Cerebellar cortex (tissue), 1 donor: Measurements from ENCODE around the gene DCANP1.

Source experiments
- DNase-seq: peaks from one replicate; pipeline ENCODE4 v3.0.0-alpha.2; 2015; ENCODE audit warnings: low spot score

The DCANP1 gene

GRCh38 chr5:135441350-135441831 is 5.8 kb downstream of the DCANP1 start:
- no peak for DNase-seq

- DNase-seq: no peak
Observed at GRCh38 chr5:135440916-135441315, 6.2 kb downstream of the DCANP1 start.

- DNase-seq: no peak
Observed at GRCh38 chr5:135439231-135440205, 7.6 kb downstream of the DCANP1 start.

GRCh38 chr5:135438636-135439221 is 8.4 kb downstream of the DCANP1 start:
- DNase-seq: no peak

GRCh38 chr5:135437796-135438560 is 9.2 kb downstream of the DCANP1 start:
- peak; percentile 98 for DNase-seq

GRCh38 chr5:135437422-135437795 is 9.7 kb downstream of the DCANP1 start:
- no peak for DNase-seq

- no peak for DNase-seq
Observed at GRCh38 chr5:135436951-135437418, 10.2 kb downstream of the DCANP1 start.

- DNase-seq: peak; percentile 80
Observed at GRCh38 chr5:135435467-135436330, 11.4 kb downstream of the DCANP1 start.

GRCh38 chr5:135434591-135435466 is 12.3 kb downstream of the DCANP1 start:
- DNase-seq: peak; percentile 85

- peak; percentile 90 for DNase-seq
Observed at GRCh38 chr5:135433681-135434426, 13.3 kb downstream of the DCANP1 start.

- DNase-seq: no peak
Observed at GRCh38 chr5:135432113-135432512, 15.0 kb downstream of the DCANP1 start.

GRCh38 chr5:135430135-135430437 is 17.1 kb downstream of the DCANP1 start:
- no peak for DNase-seq

GRCh38 chr5:135429301-135430134 is 17.6 kb downstream of the DCANP1 start:
- DNase-seq: no peak

- no peak for DNase-seq
Observed at GRCh38 chr5:135428586-135428985, 18.6 kb downstream of the DCANP1 start.

GRCh38 chr5:135426102-135427082 is 20.8 kb downstream of the DCANP1 start:
- DNase-seq: peak; percentile 69

- no peak for DNase-seq
Observed at GRCh38 chr5:135425641-135426040, 21.5 kb downstream of the DCANP1 start.

GRCh38 chr5:135423846-135424168 is 23.3 kb downstream of the DCANP1 start:
- no peak for DNase-seq
